GM19023 (cell line): ENCODE data around the gene DNAH2.

ENCODE experiments used
- ATAC-seq: cut with Tn5 transposase; IDR thresholded peaks from one replicate; pipeline ENCODE4 v1.9.1; 2021; ENCODE audit warnings: mild to moderate bottlenecking, moderate library complexity; ENCODE audit not compliant: unreplicated experiment

DNAH2 gene

GRCh38 chr17:7864995-7865650 is 147.6 kb downstream of the DNAH2 start:
- ATAC-seq = no peak

GRCh38 chr17:7867881-7868329 is 150.4 kb downstream of the DNAH2 start:
- ATAC-seq = no peak

GRCh38 chr17:7873051-7873450 is 155.5 kb downstream of the DNAH2 start:
- no peak for ATAC-seq

- no peak for ATAC-seq
Measured at GRCh38 chr17:7875804-7876370, 158.3 kb downstream of the DNAH2 start.

GRCh38 chr17:7878234-7878633 is 160.7 kb downstream of the DNAH2 start:
- ATAC-seq = no peak

- no peak for ATAC-seq
Measured at GRCh38 chr17:7880076-7880868, 162.7 kb downstream of the DNAH2 start.

- no peak for ATAC-seq
Measured at GRCh38 chr17:7881276-7882054, 163.9 kb downstream of the DNAH2 start.

- no peak for ATAC-seq
Measured at GRCh38 chr17:7882068-7882467, 164.5 kb downstream of the DNAH2 start.

GRCh38 chr17:7882629-7883028 is 165.1 kb downstream of the DNAH2 start:
- ATAC-seq = no peak
